ENCODE data around the gene GPA33.

The GPA33 gene

GRCh38 chr1:167083871-167084270 is 6.3 kb downstream of the GPA33 start:
- no peak for DNase-seq

GRCh38 chr1:167083066-167083665 is 7.0 kb downstream of the GPA33 start:
- DNase-seq, result peak; percentile 78

- peak; percentile 76 for DNase-seq
Measured at GRCh38 chr1:167082511-167083027, 7.6 kb downstream of the GPA33 start.

GRCh38 chr1:167081594-167082156 is 8.5 kb downstream of the GPA33 start:
- peak; percentile 99 for DNase-seq

GRCh38 chr1:167077868-167078210 is 12.3 kb downstream of the GPA33 start:
- DNase-seq, result no peak

- no peak for DNase-seq
Measured at GRCh38 chr1:167077128-167077867, 12.9 kb downstream of the GPA33 start.

GRCh38 chr1:167076136-167076710 is 14.0 kb downstream of the GPA33 start:
- DNase-seq, result no peak

GRCh38 chr1:167071286-167071685 is 18.9 kb downstream of the GPA33 start:
- no peak for DNase-seq

GRCh38 chr1:167068761-167069160 is 21.4 kb downstream of the GPA33 start:
- DNase-seq, result no peak

GRCh38 chr1:167067904-167068303 is 22.3 kb downstream of the GPA33 start:
- DNase-seq, result no peak

- DNase-seq, result peak; percentile 67
Measured at GRCh38 chr1:167066333-167067122, 23.6 kb downstream of the GPA33 start.

GRCh38 chr1:167065471-167065870 is 24.7 kb downstream of the GPA33 start:
- DNase-seq, result no peak

- DNase-seq, result no peak
Measured at GRCh38 chr1:167064621-167065020, 25.6 kb downstream of the GPA33 start.

GRCh38 chr1:167061073-167061464 is 29.1 kb downstream of the GPA33 start:
- no peak for DNase-seq

- no peak for DNase-seq
Measured at GRCh38 chr1:167060141-167061072, 29.8 kb downstream of the GPA33 start.

GRCh38 chr1:167059809-167060107 is 30.4 kb downstream of the GPA33 start:
- DNase-seq, result no peak

GRCh38 chr1:167059045-167059808 is 30.9 kb downstream of the GPA33 start:
- DNase-seq, result peak; percentile 53

GRCh38 chr1:167057241-167057688 is 32.9 kb downstream of the GPA33 start:
- DNase-seq, result peak; percentile 86

- peak; percentile 86 for DNase-seq
Measured at GRCh38 chr1:167056529-167057231, 33.5 kb downstream of the GPA33 start.

GRCh38 chr1:167054946-167055630 is 35.1 kb downstream of the GPA33 start:
- DNase-seq, result no peak

Data from NCI-H2171 treated with DMSO at 0.1 percent for 48 hours (cell line).